Bladder microvascular endothelial cell (primary cell): ENCODE results near the gene ANKS3. TPM values are rescaled to one million over a fixed set of nuclear protein-coding genes. Genes with fewer than 3 reads are reported as not detected.

Experiments used
- total RNA-seq: library from RNA; depleted of rRNA; stranded (reverse); fragments of >200 nt; gene quantifications from 2 replicates; pipeline ENCODE4 v1.2.3, GENCODE V29; 2014

The ANKS3 gene
- total RNA-seq, result 10.8 and 27.1 TPM in 2 replicates

GRCh38 chr16:4734063-4734729, at the start of gene ANKS3, which contains the start of gene DNAAF8:
Gene ANKS3, minus strand, starts transcription at chr16:4734271. Its CDS starts 4,122 bp downstream, at chr16:4730149.
Gene DNAAF8, plus strand, starts transcription at chr16:4734537. Its CDS starts 1,978 bp downstream, at chr16:4736515.

GRCh38 chr16:4766875-4767628, 33.0 kb upstream of the ANKS3 start, which contains the start of gene ZNF500:
Gene ZNF500, minus strand, starts transcription at chr16:4767162. Its CDS starts 1,184 bp downstream, at chr16:4765978.

GRCh38 chr16:4693296-4693955, 40.6 kb downstream of the ANKS3 start, which contains the start of gene NUDT16L1:
Gene NUDT16L1, plus strand, starts transcription at chr16:4693562. Its CDS starts 165 bp downstream, at chr16:4693727.

Other genes with a start within 250 kb of the ANKS3 start
- gene CDIP1, start 195.5 kb downstream of the ANKS3 start, total RNA-seq, result 10.7 and 14.5 TPM in 2 replicates
- gene C16orf96, start 177.9 kb downstream of the ANKS3 start, total RNA-seq, result under 0.01 TPM in 1 of 2 replicates, not detected in the other
- 1.8 and 7.4 TPM in 2 replicates for gene UBALD1, start 119.4 kb downstream of the ANKS3 start, total RNA-seq
- gene MGRN1, start 109.4 kb downstream of the ANKS3 start, total RNA-seq, result 13.4 and 40.2 TPM in 2 replicates
- gene NUDT16L1, start 40.7 kb downstream of the ANKS3 start, total RNA-seq, result 24.1 and 34.1 TPM in 2 replicates
- gene DNAAF8, start 266 bp upstream of the ANKS3 start, total RNA-seq, result 0.25 and 0.32 TPM in 2 replicates
- gene ZNF500, start 32.9 kb upstream of the ANKS3 start, total RNA-seq, result 5.0 and 6.5 TPM in 2 replicates
- gene SEPTIN12, start 54.1 kb upstream of the ANKS3 start, total RNA-seq, result 0.06 TPM in 1 of 2 replicates, not detected in the other
- not detected in 2 replicates for gene SMIM22, start 61.1 kb upstream of the ANKS3 start, total RNA-seq
- gene ROGDI, start 68.4 kb upstream of the ANKS3 start, total RNA-seq, result 9.7 and 20.9 TPM in 2 replicates
- gene GLYR1, start 113.0 kb upstream of the ANKS3 start, total RNA-seq, result 41.9 and 98.2 TPM in 2 replicates
- gene UBN1, start 113.2 kb upstream of the ANKS3 start, total RNA-seq, result 18.6 and 37.6 TPM in 2 replicates
- gene PPL, start 202.9 kb upstream of the ANKS3 start, total RNA-seq, result 0.81 and 8.4 TPM in 2 replicates
- under 0.01 and 0.06 TPM in 2 replicates for gene SEC14L5, start 224.1 kb upstream of the ANKS3 start, total RNA-seq